HG03175 (cell line): ENCODE results near the gene MEIKIN.
A peak's percentile ranks its signal among the peaks of the same experiment; 100 is the strongest.
"Not testable (repeated sequence)": the region's sequence is repeated elsewhere in the genome, so short reads cannot be mapped to it uniquely, and the experiment has no call there.

Experiments used
- ATAC-seq: cut with Tn5 transposase; IDR thresholded peaks from one replicate; pipeline ENCODE4 v1.9.1; 2021; ENCODE audit warnings: mild to moderate bottlenecking, moderate library complexity; ENCODE audit not compliant: unreplicated experiment

Gene MEIKIN

GRCh38 chr5:131818001-131818724 lies 127.3 kb downstream of the MEIKIN start:
- ATAC-seq, result no peak

GRCh38 chr5:131814990-131815389 lies 130.5 kb downstream of the MEIKIN start:
- no peak for ATAC-seq

- ATAC-seq, result no peak
Measured at GRCh38 chr5:131812371-131813160, 132.9 kb downstream of the MEIKIN start.

GRCh38 chr5:131810510-131811249 lies 134.8 kb downstream of the MEIKIN start:
- no peak for ATAC-seq

- ATAC-seq, result peak; percentile 93
Measured at GRCh38 chr5:131796793-131797693, 148.4 kb downstream of the MEIKIN start, which contains the start of gene FNIP1. FNIP1 (minus strand) TSS chr5:131797017; CDS start chr5:131796921, 96 bp downstream.

GRCh38 chr5:131795879-131796792 lies 149.3 kb downstream of the MEIKIN start:
- ATAC-seq, result peak; percentile 14

- no peak for ATAC-seq
Measured at GRCh38 chr5:131795228-131795627, 150.2 kb downstream of the MEIKIN start.

- ATAC-seq, result no peak
Measured at GRCh38 chr5:131794586-131794985, 150.9 kb downstream of the MEIKIN start.

- ATAC-seq, result no peak
Measured at GRCh38 chr5:131792896-131793295, 152.6 kb downstream of the MEIKIN start.

- no peak for ATAC-seq
Measured at GRCh38 chr5:131791866-131792265, 153.6 kb downstream of the MEIKIN start.

- no peak for ATAC-seq
Measured at GRCh38 chr5:131790550-131790949, 154.9 kb downstream of the MEIKIN start.

- no peak for ATAC-seq
Measured at GRCh38 chr5:131789765-131790164, 155.7 kb downstream of the MEIKIN start.

GRCh38 chr5:131787736-131788135 lies 157.7 kb downstream of the MEIKIN start:
- no peak for ATAC-seq

GRCh38 chr5:131786900-131787692 lies 158.4 kb downstream of the MEIKIN start:
- ATAC-seq, result no peak

GRCh38 chr5:131786036-131786435 lies 159.4 kb downstream of the MEIKIN start:
- no peak for ATAC-seq

- ATAC-seq, result no peak
Measured at GRCh38 chr5:131783874-131784273, 161.6 kb downstream of the MEIKIN start.

GRCh38 chr5:131783357-131783756 lies 162.1 kb downstream of the MEIKIN start:
- no peak for ATAC-seq

GRCh38 chr5:131782717-131783116 lies 162.7 kb downstream of the MEIKIN start:
- ATAC-seq, result no peak

- not testable (repeated sequence) for ATAC-seq
Measured at GRCh38 chr5:131778141-131778540, 167.3 kb downstream of the MEIKIN start.
